ENCODE measurements around the gene GPX4.

DNA sequence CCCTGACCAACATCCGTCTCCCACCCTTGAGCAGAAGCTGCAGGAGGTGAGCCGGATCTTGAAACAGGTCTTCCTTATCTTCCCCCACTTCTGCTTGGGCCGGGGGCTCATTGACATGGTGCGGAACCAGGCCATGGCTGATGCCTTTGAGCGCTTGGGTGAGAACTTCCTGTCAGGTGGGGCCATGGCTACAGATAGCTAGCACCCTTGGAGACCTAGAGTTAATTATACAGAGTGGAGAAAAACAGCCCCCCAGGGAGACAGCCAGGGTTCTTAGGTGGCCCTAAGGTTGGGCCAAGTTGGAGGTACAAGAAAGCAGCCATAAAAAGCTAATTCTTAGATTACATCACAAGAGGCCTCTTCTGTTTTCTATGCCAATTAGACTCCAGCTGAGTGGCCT, 45.7 kb upstream of the GPX4 start:
- TF ChIP-seq, protein P1, sequence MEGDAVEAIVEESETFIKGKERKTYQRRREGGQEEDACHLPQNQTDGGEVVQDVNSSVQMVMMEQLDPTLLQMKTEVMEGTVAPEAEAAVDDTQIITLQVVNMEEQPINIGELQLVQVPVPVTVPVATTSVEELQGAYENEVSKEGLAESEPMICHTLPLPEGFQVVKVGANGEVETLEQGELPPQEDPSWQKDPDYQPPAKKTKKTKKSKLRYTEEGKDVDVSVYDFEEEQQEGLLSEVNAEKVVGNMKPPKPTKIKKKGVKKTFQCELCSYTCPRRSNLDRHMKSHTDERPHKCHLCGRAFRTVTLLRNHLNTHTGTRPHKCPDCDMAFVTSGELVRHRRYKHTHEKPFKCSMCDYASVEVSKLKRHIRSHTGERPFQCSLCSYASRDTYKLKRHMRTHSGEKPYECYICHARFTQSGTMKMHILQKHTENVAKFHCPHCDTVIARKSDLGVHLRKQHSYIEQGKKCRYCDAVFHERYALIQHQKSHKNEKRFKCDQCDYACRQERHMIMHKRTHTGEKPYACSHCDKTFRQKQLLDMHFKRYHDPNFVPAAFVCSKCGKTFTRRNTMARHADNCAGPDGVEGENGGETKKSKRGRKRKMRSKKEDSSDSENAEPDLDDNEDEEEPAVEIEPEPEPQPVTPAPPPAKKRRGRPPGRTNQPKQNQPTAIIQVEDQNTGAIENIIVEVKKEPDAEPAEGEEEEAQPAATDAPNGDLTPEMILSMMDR (IDR thresholded peaks at IDR 0.05 in 4 of 5, conservative IDR thresholded peaks at IDR 0.05 in 1 of 5) = no peak
- TF ChIP-seq POLR2A (IDR thresholded peaks at IDR 0.05) = no peak
